ENCODE measurements around the gene RNF126.

Gene RNF126

DNA sequence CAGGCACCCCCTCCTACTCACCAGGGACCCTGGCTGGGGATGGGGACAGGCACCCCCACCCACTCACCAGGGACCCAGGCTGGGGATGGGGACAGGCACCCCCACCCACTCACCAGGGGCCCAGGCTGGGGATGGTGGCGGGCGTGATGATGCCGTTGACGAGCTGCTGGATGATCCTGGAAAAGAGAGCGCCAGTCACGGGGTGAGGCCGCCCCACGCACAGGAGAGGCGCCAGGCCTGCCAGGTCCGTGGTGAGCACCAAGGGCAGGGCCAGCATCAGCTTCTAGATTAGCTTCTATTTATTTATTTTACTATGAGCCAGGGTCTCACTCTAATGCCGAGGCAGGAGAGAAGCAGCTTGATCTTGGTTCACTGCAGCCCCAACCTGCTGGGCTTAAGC lies 12.9 kb downstream of the RNF126 start:
- Histone ChIP-seq H3K36me3 (replicated peaks in 1 of 2; ENCODE audit: control insufficient read depth in 2 of 2, insufficient read depth in 2 of 2, low read length in 2 of 2) (peaks cover 16 to 77% of the 10 kb centered on the region in 2 donors), H2BK12ac (ENCODE audit: low read length) (no peak overlapping the region), H3K27me3 (ENCODE audit: control insufficient read depth in 3 of 3, insufficient read depth in 3 of 3, low read depth in 1 of 3, low read length in 3 of 3) (no peaks in the 10 kb centered on the region), H4K8ac (ENCODE audit: low read depth, low read length) (no peak overlapping the region), H2AFZ (ENCODE audit: low read length) (no peak overlapping the region), H3K4ac (ENCODE audit: low read length) (no peak overlapping the region), H3K9ac (ENCODE audit: low read depth, low read length, poor library complexity) (no peak overlapping the region), H3K23ac (ENCODE audit: low read depth, low read length, poor library complexity) (no peak overlapping the region), H3K27ac (replicated peaks; ENCODE audit: low read length) (no peak overlapping the region), H3K4me1 (ENCODE audit: control insufficient read depth in 2 of 2, insufficient read depth in 1 of 2, low read depth in 1 of 2, low read length in 2 of 2) (no peaks in the 10 kb centered on the region), H2BK15ac (ENCODE audit: low read length) (no peak overlapping the region), H2BK5ac (ENCODE audit: low read length) (no peak overlapping the region), H2AK5ac (ENCODE audit: low read depth, low read length) (no peak overlapping the region), H3K4me2 (ENCODE audit: insufficient read depth, low read length, poor library complexity, severe bottlenecking) (no peak overlapping the region), H4K91ac (ENCODE audit: low read depth, low read length, poor library complexity) (no peak overlapping the region), H3K4me3 (ENCODE audit: low read length in 2 of 2) (no peak overlapping the region), H3K9me3 (replicated peaks in 1 of 2; ENCODE audit: control insufficient read depth in 2 of 2, insufficient read depth in 1 of 2, low read depth in 1 of 2, low read length in 2 of 2) (no peaks in the 10 kb centered on the region), H3K79me1 (ENCODE audit: low read depth, low read length) (peaks cover 33% of the 10 kb centered on the region), H3K14ac (ENCODE audit: low read length) (no peak overlapping the region), H2BK120ac (ENCODE audit: low read depth, low read length) (no peak overlapping the region), H3K18ac (ENCODE audit: low read length) (no peak overlapping the region)
- no CpG with 5 or more reads among the region's 11 CpGs for WGBS, 2 donors (ENCODE audit: extremely low coverage in 2 of 2, insufficient read length in 2 of 2, insufficient replicate concordance in 1 of 2)
- DNase-seq (ENCODE audit: low spot score) = no peak

DNA sequence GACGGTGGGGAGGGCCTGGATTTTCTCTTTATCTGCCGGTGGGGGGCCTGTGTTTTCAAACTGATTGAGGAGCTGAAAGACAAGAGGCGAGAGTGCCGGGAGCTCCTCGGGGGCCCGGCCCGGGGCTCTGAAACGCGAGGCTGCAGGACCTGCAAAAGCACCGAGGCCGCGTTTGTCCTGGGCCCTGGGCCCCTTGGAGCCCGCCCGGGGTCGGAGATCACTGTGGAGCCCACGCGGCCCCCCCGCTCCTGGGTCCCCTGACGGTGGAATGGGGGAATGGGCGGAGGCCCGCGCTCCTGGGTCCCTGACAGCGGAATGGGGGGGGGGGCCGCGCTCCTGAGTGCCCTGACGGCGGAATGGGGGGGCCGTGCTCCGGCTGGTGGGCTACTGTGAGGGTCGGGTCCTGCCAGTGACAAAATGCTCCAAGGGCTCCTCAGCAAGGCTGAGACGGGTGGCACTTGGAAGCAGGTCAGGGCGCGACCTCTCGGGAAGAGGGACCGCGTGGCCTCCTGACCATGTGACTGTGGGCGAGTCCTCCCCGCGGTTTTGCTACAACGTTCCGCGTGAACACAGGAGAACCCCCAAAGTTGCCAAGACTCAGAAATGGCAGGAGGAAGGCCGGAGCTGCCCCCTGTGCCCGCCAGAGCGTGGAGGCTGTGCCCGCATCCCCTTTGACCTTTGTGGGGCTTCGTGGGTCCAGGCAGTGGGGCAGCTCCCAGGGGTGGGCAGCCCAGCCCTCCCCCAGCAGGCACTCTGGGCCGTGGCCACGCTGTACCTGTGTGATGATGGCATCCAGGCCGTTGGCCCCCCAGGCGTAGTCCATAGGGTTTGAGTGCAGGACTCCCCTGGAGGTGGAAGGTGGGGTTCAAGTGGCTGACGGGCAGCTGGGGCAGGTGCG lies 13.9 kb downstream of the RNF126 start:
- H3K36me3 ChIP-seq (replicated peaks in 1 of 2; ENCODE audit: control insufficient read depth in 2 of 2, insufficient read depth in 2 of 2, low read length in 2 of 2) = peaks cover 16 to 74% of the 10 kb centered on the region in 2 donors
- no peaks in the 10 kb centered on the region for H3K4me1 ChIP-seq (ENCODE audit: control insufficient read depth in 2 of 2, insufficient read depth in 1 of 2, low read depth in 1 of 2, low read length in 2 of 2)
- peaks cover 30% of the 10 kb centered on the region for H3K79me1 ChIP-seq (ENCODE audit: low read depth, low read length)
- no peak overlapping the region for H2BK15ac ChIP-seq (ENCODE audit: low read length)
- H2AFZ ChIP-seq (ENCODE audit: low read length) = no peak overlapping the region
- peak overlapping the region; percentile 30 for H3K9ac ChIP-seq (ENCODE audit: low read depth, low read length, poor library complexity)
- no peak overlapping the region for H4K91ac ChIP-seq (ENCODE audit: low read depth, low read length, poor library complexity)
- no CpG with 5 or more reads among the region's 53 CpGs for WGBS, 2 donors (ENCODE audit: extremely low coverage in 2 of 2, insufficient read length in 2 of 2, insufficient replicate concordance in 1 of 2)
- DNase-seq (ENCODE audit: low spot score) = no peak
- H2BK5ac ChIP-seq (ENCODE audit: low read length) = peak overlapping the region; percentile 53
- H3K4ac ChIP-seq (ENCODE audit: low read length) = no peak overlapping the region
- no peak overlapping the region for H4K8ac ChIP-seq (ENCODE audit: low read depth, low read length)
- no peak overlapping the region for H3K18ac ChIP-seq (ENCODE audit: low read length)
- no peaks in the 10 kb centered on the region for H3K27me3 ChIP-seq (ENCODE audit: control insufficient read depth in 3 of 3, insufficient read depth in 3 of 3, low read depth in 1 of 3, low read length in 3 of 3)
- no peak overlapping the region for H2BK120ac ChIP-seq (ENCODE audit: low read depth, low read length)
- no peak overlapping the region for H3K27ac ChIP-seq (replicated peaks; ENCODE audit: low read length)
- H3K4me3 ChIP-seq (ENCODE audit: low read length in 2 of 2) = no peak overlapping the region
- no peak overlapping the region for H2AK5ac ChIP-seq (ENCODE audit: low read depth, low read length)
- H3K14ac ChIP-seq (ENCODE audit: low read length) = no peak overlapping the region
- H3K23ac ChIP-seq (ENCODE audit: low read depth, low read length, poor library complexity) = no peak overlapping the region
- H3K9me3 ChIP-seq (replicated peaks in 1 of 2; ENCODE audit: control insufficient read depth in 2 of 2, insufficient read depth in 1 of 2, low read depth in 1 of 2, low read length in 2 of 2) = no peaks in the 10 kb centered on the region
- H2BK12ac ChIP-seq (ENCODE audit: low read length) = no peak overlapping the region
- H3K4me2 ChIP-seq (ENCODE audit: insufficient read depth, low read length, poor library complexity, severe bottlenecking) = no peak overlapping the region

DNA sequence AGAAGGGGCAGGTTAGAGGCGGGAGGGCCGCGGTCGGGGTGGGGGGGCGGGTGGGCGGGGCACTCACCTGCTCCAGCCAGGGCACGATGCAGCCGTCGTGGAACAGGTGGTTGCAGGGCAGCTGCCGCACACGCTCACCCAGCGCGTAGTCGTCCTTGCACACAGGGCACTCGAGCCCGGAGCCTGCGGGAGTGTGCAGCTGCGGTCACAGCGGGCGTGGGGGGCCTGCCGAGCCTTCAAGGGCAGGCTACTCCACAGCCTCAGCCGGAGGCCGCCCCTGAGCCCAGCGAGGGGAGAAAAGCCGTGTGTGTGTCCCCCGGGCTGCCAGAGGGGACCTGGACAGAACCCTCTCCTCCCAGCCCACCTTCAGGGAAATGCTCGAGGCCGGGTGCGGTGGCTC lies 14.7 kb downstream of the RNF126 start:
- no peak overlapping the region for H2AFZ ChIP-seq (ENCODE audit: low read length)
- H3K14ac ChIP-seq (ENCODE audit: low read length) = no peak overlapping the region
- H3K23ac ChIP-seq (ENCODE audit: low read depth, low read length, poor library complexity) = no peak overlapping the region
- DNase-seq (ENCODE audit: low spot score) = no peak
- no peak overlapping the region for H3K27ac ChIP-seq (replicated peaks; ENCODE audit: low read length)
- H3K4me1 ChIP-seq (ENCODE audit: control insufficient read depth in 2 of 2, insufficient read depth in 1 of 2, low read depth in 1 of 2, low read length in 2 of 2) = no peaks in the 10 kb centered on the region
- H4K8ac ChIP-seq (ENCODE audit: low read depth, low read length) = no peak overlapping the region
- peaks cover 16 to 69% of the 10 kb centered on the region in 2 donors for H3K36me3 ChIP-seq (replicated peaks in 1 of 2; ENCODE audit: control insufficient read depth in 2 of 2, insufficient read depth in 2 of 2, low read length in 2 of 2)
- no peaks in the 10 kb centered on the region for H3K9me3 ChIP-seq (replicated peaks in 1 of 2; ENCODE audit: control insufficient read depth in 2 of 2, insufficient read depth in 1 of 2, low read depth in 1 of 2, low read length in 2 of 2)
- H2AK5ac ChIP-seq (ENCODE audit: low read depth, low read length) = no peak overlapping the region
- WGBS, 2 donors (ENCODE audit: extremely low coverage in 2 of 2, insufficient read length in 2 of 2, insufficient replicate concordance in 1 of 2) = no CpG with 5 or more reads among the region's 29 CpGs
- H3K18ac ChIP-seq (ENCODE audit: low read length) = no peak overlapping the region
- H3K27me3 ChIP-seq (ENCODE audit: control insufficient read depth in 3 of 3, insufficient read depth in 3 of 3, low read depth in 1 of 3, low read length in 3 of 3) = no peaks in the 10 kb centered on the region
- H3K9ac ChIP-seq (ENCODE audit: low read depth, low read length, poor library complexity) = no peak overlapping the region
- H3K4me2 ChIP-seq (ENCODE audit: insufficient read depth, low read length, poor library complexity, severe bottlenecking) = no peak overlapping the region
- H3K79me1 ChIP-seq (ENCODE audit: low read depth, low read length) = peaks cover 22% of the 10 kb centered on the region
- no peak overlapping the region for H4K91ac ChIP-seq (ENCODE audit: low read depth, low read length, poor library complexity)
- H3K4me3 ChIP-seq (ENCODE audit: low read length in 2 of 2) = no peak overlapping the region
- H2BK12ac ChIP-seq (ENCODE audit: low read length) = no peak overlapping the region
- H2BK120ac ChIP-seq (ENCODE audit: low read depth, low read length) = no peak overlapping the region
- no peak overlapping the region for H2BK15ac ChIP-seq (ENCODE audit: low read length)
- H2BK5ac ChIP-seq (ENCODE audit: low read length) = no peak overlapping the region
- no peak overlapping the region for H3K4ac ChIP-seq (ENCODE audit: low read length)

DNA sequence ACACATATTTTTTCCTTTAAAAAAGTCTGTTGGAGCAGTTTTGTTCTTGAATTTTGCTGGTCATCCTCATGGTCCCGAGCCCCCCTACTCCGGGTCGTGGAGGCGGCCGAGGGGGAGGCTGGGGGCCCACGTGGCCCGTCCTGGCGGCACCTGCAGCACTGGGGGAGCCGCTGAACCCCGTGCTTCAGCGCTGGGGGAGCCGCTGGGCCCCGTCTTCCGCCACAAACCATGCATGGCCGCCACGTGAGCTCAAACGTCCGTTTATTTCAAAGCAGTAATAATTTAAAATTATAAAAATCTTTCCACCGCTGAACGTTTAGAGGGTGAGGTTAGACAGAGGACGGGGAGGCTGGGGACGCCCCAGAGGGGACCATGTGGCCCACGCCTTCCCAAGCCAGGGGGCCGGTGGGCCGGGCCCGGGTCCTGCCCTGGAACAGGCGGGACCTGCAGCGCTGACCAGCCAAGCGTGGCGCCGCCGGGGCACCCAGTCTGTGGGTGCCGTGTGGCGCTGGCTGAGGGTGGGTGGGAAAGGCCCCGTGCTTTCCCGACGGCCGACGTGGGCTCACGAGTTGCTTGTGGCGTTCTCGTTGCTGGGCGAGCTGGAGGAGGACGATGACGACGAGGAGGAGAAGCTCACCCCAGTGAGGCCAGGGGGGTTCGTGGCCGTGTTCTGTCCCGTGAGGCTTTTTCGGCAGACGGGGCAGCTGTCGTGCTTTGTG lies 15.3 kb downstream of the RNF126 start:
- Histone ChIP-seq H3K79me1 (ENCODE audit: low read depth, low read length) (peaks cover 16% of the 10 kb centered on the region), H3K4me3 (ENCODE audit: low read length in 2 of 2) (no peak overlapping the region), H2AFZ (ENCODE audit: low read length) (no peak overlapping the region), H3K4me1 (ENCODE audit: control insufficient read depth in 2 of 2, insufficient read depth in 1 of 2, low read depth in 1 of 2, low read length in 2 of 2) (no peaks in the 10 kb centered on the region), H2BK5ac (ENCODE audit: low read length) (no peak overlapping the region), H3K4ac (ENCODE audit: low read length) (no peak overlapping the region), H2BK15ac (ENCODE audit: low read length) (no peak overlapping the region), H3K9ac (ENCODE audit: low read depth, low read length, poor library complexity) (peak overlapping the region; percentile 44), H3K9me3 (replicated peaks in 1 of 2; ENCODE audit: control insufficient read depth in 2 of 2, insufficient read depth in 1 of 2, low read depth in 1 of 2, low read length in 2 of 2) (no peaks in the 10 kb centered on the region), H4K91ac (ENCODE audit: low read depth, low read length, poor library complexity) (no peak overlapping the region), H2BK120ac (ENCODE audit: low read depth, low read length) (no peak overlapping the region), H4K8ac (ENCODE audit: low read depth, low read length) (no peak overlapping the region), H2AK5ac (ENCODE audit: low read depth, low read length) (no peak overlapping the region), H3K27me3 (ENCODE audit: control insufficient read depth in 3 of 3, insufficient read depth in 3 of 3, low read depth in 1 of 3, low read length in 3 of 3) (no peaks in the 10 kb centered on the region), H3K4me2 (ENCODE audit: insufficient read depth, low read length, poor library complexity, severe bottlenecking) (no peak overlapping the region), H2BK12ac (ENCODE audit: low read length) (no peak overlapping the region), H3K27ac (replicated peaks; ENCODE audit: low read length) (no peak overlapping the region), H3K18ac (ENCODE audit: low read length) (no peak overlapping the region), H3K36me3 (replicated peaks in 1 of 2; ENCODE audit: control insufficient read depth in 2 of 2, insufficient read depth in 2 of 2, low read length in 2 of 2) (peaks cover 16 to 63% of the 10 kb centered on the region in 2 donors), H3K14ac (ENCODE audit: low read length) (no peak overlapping the region), H3K23ac (ENCODE audit: low read depth, low read length, poor library complexity) (no peak overlapping the region)
- WGBS, 2 donors (ENCODE audit: extremely low coverage in 2 of 2, insufficient read length in 2 of 2, insufficient replicate concordance in 1 of 2) = no CpG with 5 or more reads among the region's 52 CpGs
- no peak for DNase-seq (ENCODE audit: low spot score)
